Stimulated activated CD4-positive, alpha-beta T cell treated with anti-CD3 and anti-CD28 coated beads, Interleukin-1b, Interleukin-23, amount 100 ng/mL, for 24 hours (primary cell): ENCODE data around the gene TMEM119.

Experiments used
- DNase-seq, 4 experiments: peaks; one replicate each; pipeline ENCODE4 v3.0.0-alpha.2; 2020; ENCODE audit warnings: low read depth in 4 of 4, low spot score in 1 of 4

Gene TMEM119

DNA sequence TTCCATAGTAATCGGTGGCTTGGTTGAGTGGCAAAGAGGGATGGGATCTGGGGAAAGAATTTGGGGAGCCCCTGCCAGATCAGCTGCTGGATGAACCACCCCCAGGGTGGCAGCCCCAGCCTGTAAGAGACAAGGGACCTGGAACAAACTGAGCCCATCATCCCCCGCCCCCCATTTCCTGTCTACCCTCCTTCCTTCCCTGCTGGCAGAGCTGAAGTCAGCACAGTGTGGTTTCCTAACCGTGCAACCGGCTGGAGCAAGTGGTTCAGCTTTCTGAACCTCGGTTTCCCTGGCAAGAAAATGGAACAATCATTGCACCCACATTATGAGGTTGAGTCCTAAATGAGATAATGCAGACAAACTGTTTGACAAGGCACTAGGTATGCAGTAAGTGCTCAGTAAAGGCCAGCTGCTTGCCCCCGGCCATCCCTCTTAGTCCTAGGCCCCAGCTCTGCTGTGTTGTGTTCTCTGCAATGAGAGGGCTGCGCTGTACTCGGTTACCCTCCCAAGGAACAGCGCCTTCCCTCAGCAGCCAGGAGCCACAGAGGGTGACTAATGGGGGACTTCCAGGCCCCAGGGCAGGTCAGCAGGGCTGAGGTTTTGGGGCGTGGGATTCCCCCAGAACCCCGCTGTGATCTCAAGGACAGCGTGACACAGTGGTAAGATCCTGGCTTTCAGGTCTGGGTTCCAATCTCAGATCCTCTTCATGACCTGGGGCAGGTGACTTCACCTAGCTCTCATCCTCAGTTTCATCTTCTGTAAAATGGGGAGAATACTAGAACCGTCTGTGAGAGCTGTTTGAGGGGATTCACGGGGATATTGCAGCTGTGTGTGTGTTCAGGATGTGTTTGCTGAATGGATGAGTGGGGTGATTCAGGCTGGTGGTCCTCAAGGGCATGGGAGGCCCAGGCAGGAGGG lies 19.3 kb upstream of the TMEM119 start:
- peak in 3 of 4 experiments; percentile 46 to 74 (median 65) for DNase-seq

DNA sequence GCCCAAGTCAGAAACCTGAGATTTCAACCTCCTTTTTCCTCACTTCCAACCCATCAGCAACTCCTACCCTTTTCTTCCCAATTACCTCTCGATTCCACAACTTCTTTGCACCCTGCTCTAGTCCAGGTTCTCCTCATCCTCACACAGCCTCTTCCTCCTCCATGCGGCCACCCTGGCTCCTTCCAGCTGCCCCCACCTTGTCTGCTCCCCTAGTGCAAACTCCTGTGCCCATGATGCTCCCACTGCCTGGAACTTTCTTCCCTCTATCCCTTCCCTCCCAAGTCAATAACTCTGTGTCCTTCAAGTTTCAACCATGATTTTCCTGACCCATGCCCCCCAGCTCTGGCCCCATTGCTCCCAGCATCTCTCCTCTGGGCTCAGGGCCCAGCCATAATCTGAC lies 18.5 kb upstream of the TMEM119 start:
- no peak for DNase-seq

DNA sequence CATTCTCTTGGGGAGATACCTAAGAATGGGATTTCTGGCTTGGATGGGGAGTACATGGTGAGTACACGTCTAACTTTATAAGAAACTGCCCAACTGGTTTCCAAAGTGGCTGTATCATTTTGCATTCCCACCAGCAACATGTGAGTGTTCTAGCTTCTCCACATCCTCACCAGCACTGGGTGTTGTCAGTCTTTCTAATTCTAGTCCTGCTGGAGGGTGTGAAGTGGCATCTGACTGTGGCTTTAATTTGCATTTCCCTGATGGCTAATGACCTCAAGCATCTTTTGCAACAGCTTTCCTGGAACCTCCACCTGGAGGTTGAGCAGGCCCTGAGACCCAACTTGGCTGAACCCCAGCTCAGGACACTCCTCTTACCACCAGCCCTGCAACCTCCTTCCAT lies 18.0 kb upstream of the TMEM119 start:
- DNase-seq = no peak

DNA sequence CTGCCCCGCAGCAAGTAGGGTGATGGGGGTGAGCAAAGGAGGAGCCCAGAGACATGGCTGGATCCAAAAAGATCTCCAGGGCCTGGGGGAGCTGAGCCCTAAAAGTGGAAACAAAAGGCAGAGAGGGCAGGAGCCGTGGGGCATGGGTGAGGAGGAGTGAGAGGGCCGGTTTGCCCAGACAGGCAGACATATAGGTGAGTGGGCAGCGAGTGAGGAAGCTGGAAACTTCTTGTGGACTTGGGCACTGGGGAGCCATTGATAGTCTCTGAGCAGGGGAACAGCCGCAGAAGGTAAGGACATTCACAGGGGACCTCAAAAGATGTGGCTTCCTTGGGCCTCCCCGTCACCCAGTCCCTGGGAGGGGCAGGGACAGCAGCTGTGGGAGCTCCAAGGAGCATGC lies 16.8 kb upstream of the TMEM119 start:
- DNase-seq = no peak

DNA sequence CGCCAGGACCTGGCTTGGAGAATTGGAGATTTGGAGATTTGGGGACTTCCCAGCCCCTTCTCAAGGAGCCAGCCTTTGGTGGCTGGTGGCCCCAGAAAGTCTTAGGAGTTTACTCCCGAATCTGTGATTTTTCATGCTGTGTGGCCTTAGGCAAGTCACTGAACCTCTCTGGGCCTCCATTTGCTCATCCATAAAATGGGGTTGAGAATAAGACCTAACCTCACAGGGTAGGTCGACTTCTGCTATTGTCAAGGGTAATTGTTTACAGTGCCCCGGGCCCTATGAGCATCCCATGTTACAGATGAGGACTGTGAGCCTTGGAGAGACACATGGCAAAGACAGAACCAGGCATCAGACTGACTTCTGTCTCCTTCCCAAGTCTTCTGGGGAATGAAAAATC lies 16.2 kb upstream of the TMEM119 start:
- no peak for DNase-seq

DNA sequence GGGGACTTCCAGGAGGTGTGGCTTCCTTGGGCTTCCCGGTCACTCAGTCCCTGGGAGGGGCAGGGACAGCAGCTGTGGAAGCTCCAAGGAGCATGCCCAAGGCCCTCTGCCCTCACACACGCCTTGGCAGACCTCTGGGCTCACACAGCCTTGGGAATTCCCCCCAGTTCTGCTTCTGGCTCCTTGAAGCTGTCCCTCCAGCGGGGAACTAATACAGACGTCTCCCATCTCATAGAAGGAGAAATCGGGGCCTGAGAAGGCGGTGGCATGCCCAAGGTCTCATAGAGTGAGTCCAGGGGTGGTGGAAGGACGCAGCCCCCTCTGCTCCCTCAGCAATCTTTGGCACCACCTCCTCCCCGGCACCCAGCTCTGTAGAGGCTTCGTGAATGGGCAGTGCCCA lies 15.7 kb upstream of the TMEM119 start:
- DNase-seq = no peak

DNA sequence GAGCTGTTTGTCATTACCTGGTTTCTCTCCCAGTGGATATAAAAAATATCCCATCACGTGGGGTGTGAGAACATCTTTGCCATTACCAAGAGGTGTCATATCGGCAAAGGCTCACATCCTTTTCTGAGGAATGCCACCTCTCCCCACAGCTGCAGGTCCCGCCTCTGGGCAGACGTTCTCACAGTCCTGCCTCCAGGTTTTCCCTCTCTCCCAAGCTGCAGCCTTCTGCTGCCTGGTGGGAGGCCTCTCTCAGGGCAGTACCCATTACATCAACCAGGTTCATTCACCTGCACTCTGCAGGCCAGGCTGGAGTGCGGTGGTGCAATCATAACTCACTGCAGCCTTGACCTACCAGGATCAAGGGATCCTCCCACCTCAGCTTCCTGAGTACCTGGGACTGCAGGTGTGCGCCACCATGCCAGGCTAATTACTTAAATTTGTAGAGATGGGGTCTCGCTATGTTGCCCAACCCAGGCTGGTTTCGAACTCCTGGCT lies 15.0 kb upstream of the TMEM119 start:
- no peak for DNase-seq

DNA sequence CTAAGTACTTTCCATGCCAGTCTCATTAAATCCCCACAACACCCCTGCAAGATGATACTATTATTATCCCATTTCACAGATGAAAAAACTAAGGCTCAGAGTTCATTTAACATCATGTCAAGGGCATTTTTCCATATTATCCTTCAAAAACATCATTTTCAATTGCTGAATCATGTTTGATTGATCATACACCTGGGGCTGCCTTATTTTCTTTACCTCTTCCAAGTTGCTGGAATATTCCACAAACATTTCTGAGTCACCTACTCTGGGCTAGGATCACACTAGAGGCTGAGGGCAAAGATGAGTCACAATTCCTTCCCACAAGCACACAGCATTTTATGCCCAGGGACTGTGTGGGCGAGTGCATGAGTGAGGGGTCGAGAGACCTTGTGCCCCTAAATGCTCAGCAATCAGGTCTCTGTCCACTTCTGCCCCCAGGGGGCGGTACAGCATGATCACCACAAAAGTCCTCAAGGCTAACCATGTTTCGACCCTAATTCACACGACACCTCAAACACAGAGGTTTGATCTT lies 14.1 kb upstream of the TMEM119 start:
- no peak for DNase-seq

DNA sequence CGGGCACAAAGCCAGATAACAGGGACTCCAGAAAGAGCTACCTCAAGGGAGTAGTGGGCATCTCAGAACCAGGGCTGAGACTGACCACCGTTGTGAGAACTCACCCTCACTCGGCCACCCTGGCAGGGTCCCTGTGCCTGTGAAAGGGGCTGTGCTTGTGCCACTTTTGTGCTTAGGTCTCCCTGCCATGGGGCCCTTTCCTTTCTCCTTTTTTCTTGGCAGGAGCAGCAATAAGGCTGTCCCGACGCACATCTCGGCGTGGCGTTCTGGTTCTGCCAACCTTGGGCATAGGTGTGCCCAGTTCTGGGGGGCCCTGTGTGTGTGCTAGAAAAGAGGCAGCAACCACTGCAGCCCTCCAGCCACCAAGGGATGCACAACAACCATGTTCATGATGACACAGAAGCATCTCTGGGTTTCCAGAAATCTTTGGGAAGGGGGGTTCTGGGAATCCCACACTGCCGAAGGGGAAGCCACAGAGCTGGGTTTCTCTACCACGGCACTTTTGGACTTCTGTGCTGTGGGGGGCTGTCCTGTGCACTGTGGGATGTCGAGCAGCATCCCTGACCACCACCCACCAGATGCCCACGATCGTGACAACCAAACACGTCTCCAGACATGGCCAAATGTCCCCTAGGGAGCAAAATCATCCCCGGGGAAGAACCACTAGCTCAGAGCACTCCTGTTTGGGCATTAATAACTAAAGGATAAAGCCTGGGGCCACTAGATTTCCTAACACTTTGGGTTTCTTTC lies 13.1 kb upstream of the TMEM119 start:
- DNase-seq = no peak

DNA sequence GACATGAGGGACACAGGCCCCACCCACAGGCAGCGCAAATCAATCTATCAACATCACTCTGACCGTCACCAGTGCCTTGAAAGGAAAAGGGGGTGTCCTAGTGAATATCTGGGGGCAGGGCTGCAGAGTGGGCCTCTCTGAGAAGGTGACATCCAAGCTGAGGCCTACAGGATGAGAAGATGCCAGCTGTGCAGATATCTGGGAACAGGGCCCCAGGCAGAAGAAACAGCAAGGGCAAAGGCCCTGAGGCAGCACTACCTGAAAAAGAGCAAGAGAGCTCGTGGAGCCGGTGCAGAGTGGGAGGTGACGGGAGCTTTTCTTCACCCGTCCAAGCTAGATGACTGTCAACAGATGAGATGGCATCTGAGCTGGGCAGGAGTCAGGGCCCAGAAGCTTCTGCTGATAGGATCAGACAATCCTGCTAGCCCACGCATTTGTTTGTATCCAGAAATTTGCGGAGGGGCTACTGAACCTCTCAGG lies 12.5 kb upstream of the TMEM119 start:
- no peak for DNase-seq

DNA sequence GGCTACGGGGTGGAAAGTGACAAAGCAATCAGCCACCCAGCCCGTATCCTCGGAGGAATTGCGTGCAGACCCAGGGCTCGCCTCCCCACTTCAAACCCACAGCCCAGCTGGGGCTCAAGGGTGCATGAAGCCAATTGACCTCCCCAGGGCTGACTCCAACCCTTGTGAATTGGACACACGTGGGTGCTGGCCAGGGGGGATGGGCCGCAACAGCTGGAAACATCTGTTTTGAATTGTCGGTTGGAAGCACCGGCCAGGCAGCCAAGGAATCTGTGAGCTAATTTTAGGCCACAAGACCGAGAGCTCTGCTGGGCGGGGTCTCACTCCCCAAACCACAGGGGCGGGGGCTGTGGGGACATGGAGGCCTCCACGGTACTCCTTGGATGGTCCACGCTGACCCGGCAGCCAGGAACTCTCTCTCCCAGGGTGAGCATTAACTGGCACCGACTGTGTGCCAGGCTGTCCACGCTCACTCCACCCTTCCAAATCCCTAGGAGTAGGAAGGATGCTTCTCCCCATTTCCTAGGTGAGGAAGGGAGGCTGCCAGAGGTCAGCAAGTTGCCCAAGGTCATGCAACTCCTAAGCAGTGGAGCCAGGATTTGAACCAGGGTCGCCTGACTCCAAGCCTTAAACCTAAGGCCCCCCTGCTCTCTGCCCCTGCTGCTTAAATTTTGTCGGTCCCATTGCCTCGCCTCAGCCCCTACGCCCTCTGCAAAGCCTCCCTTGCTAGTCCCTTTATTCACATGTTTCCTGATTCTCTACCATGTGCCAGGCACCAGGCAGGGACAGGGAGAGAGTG lies 11.9 kb upstream of the TMEM119 start:
- no peak for DNase-seq

DNA sequence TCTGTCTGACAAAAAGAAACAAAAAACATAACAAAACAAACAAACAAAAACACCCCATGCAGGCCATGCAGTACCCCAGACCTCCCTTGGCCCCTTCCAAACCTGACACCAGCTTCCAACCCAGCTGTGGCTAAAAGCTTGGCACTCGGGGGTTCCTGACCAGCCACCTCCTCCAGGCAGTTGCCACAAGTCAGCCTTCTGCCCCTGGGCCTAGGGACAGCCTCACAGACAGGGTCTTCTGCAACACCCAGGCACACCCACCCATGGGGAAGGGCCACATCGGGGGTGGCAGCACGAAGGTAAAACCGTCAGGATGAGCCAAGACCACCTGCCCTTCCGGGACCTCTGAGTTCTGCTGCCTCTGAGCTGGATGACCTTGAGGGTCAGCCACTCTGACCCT lies 10.7 kb upstream of the TMEM119 start:
- no peak for DNase-seq

DNA sequence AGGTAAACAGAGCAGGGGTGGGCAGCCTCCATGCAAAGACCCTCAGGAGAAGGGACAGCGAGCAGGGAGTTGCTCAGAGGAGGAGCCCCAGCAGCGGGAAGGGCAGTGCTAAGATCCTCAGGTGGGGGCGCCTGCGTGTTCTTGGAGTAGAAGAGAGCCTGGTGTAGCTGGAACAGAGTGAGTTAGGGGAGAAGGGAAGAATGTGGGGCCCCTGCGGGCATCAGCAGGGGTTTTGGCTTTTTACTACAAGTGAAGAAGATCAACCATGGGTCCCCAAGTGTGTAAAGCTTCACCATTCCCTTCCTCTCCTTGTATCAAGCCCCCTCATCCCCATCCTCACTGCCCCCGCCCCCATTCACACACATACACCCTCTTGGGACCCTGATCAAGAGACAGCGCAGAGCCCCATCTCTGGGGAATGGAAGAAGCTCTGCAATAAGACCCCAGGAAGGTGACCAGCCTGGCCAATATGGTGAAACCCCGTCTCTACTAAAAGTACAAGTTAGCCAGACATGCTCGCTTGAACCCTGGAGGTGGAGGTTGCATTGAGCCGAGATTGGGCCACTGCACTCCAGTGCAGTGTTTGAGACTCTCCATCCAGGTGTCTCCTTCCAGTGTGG lies 10.2 kb upstream of the TMEM119 start:
- DNase-seq = no peak

DNA sequence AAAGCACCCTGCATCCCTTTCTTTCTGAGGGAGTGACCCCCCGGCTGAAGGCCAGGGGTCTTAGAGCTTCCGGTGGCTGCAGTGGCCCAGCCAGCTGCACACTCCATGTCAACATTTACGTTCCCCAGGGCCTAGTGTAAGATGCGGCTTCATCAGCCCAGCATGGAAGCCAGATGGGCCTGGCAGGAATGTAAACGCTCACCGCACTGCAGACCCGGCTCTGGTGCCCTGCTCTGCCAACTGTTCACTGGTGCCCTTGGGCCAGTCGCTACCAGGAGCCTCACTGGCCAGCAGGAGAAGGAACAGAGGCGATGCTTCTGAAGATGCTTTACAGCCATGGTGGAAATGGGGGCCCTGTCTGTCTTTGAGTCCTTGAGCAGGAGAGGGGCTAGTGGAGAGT lies 8.6 kb upstream of the TMEM119 start:
- DNase-seq = no peak

DNA sequence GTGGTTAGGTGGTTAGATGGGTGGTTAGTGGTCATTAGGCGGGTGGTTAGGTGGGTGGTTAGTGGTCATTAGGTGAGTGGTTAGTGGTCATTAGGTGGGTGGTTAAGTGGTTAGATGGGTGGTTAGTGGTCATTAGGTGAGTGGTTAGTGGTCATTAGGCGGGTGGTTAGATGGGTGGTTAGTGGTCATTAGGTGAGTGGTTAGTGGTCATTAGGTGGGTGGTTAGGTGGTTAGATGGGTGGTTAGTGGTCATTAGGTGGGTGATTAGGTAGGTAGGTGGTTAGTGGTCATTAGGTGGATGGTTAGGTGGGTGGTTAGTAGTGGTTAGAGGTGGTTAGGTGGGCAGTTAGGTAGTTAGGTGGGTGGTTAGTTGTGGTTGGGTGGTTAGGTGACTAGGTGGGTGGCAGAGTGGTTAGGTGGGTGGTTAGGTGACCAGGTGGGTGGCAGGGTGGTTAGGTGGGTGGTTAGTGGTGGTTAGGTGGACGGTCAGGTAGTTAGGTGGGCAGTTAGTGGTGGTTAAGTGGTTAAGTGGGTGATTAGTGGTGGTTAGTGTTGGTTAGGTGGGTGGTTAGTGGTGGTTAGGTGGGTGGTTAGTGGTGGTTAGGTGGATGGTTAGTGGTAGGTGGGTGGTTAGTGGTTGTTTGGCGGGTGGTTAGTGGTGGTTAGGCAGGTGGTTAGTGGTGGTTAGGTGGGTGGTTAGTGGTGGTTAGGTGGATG lies 8.0 kb upstream of the TMEM119 start:
- DNase-seq = no peak

DNA sequence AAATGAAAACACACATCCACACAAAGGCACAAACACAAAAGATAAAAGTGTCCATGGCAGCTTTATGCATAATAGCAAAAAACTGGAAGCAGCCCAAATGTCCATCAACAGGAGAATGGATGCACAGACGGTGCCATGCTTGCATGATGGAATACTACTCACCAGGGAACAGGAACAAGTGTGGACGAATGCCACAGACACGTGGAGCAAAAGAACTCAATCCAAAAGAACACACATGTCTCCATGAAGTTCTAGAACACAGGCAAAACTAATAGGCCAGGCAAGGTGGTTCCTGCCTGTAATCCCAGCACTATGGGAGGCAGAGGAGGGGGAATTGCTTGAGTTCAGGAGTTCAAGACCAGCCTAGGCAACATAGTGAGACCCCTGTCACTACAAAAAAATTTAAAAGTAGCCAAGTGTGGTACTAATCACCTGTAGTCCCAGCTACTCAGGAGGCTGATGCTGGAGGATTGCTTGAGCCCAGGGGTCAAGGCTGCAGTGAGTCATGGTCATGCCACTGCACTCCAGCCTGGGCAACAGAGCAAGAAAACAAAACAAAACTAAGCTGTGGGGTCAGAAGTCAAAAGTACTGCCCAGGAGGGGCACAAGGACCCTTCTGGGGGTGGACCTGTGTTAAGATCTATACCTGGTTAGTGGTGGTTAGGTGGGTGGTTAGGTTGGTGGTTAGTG lies 7.3 kb upstream of the TMEM119 start:
- DNase-seq = no peak

DNA sequence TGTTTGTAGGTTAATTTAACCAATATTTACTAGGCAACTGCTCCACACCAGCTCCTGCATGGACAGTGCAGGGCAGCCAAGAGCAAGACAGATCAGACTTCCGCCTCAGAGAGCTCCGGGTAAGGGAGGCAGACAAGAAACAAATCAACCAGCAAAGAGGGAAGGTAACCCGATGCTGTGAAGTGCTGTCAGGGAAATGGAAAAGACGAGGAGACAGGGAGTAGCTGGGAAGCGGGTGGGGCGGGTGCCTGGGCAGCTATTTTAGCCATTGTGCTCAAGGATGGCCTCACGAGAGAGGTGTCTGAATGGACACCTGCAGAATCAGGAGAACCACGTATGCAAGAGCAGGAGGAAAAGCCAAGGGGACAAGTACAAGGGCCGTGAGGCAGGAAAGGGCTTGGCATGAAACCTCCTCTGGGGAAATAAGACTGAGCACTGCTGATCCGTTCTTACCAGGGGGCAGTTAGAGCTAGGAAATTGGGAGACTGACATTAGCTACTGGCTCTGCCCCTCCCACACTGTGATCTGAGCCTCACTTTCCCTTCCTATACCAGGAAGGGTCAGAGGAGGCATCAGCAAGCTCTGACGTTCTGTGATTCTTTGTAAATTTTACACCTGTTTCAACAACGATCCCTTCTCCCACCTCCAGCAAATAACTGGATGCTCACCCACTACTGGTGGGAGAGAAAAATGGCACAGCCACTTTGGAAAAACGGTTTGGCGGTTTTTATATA lies 6.5 kb upstream of the TMEM119 start:
- no peak for DNase-seq

DNA sequence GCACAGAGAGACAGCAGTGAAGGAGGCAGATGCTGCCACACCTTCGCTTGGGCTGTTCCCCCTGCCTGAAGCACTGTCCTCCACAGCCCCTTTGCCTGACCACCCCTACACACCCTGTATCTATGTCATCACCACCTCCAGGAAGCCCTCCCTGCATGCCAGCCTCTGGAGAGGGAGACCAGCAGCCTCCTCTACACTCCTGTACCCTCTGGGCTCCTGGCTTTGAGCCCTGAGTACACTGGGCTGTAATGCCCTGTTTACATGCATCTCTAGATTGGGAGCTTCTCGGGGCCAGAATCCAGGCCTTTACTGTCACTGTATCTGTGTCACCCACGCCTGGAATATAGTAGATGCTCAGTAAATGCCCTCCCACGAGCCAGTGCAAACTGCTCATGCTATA lies 5.9 kb upstream of the TMEM119 start:
- DNase-seq = no peak
